NCI-H345 (cell line): ENCODE measurements around the gene TBC1D22A.
"Not testable (repeated sequence)": the region's sequence is repeated elsewhere in the genome, so short reads cannot be mapped to it uniquely, and the experiment has no call there.

Experiments used
- DNase-seq: peaks from one replicate; lab custom pipeline; 2025; lab: John Stamatoyannopoulos, UW

Gene TBC1D22A

GRCh38 chr22:46774253-46774979, 12.0 kb downstream of the TBC1D22A start:
- DNase-seq: no peak

GRCh38 chr22:46774980-46775849, 12.8 kb downstream of the TBC1D22A start:
- DNase-seq: no peak

- no peak for DNase-seq
Measured at GRCh38 chr22:46775850-46776826, 13.7 kb downstream of the TBC1D22A start.

GRCh38 chr22:46776876-46777608, 14.6 kb downstream of the TBC1D22A start:
- DNase-seq: no peak

- peak; percentile 11 for DNase-seq
Measured at GRCh38 chr22:46777609-46777970, 15.1 kb downstream of the TBC1D22A start.

GRCh38 chr22:46779023-46779422, 16.6 kb downstream of the TBC1D22A start:
- DNase-seq: no peak

- DNase-seq: no peak
Measured at GRCh38 chr22:46779651-46780050, 17.2 kb downstream of the TBC1D22A start.

GRCh38 chr22:46780453-46780852, 18.0 kb downstream of the TBC1D22A start:
- DNase-seq: no peak

GRCh38 chr22:46781291-46781690, 18.8 kb downstream of the TBC1D22A start:
- DNase-seq: no peak

GRCh38 chr22:46782200-46782599, 19.8 kb downstream of the TBC1D22A start:
- not testable (repeated sequence) for DNase-seq

GRCh38 chr22:46783721-46784120, 21.3 kb downstream of the TBC1D22A start:
- DNase-seq: no peak

- DNase-seq: no peak
Measured at GRCh38 chr22:46788441-46789172, 26.2 kb downstream of the TBC1D22A start.

GRCh38 chr22:46789992-46790391, 27.5 kb downstream of the TBC1D22A start:
- no peak for DNase-seq

- no peak for DNase-seq
Measured at GRCh38 chr22:46791201-46791731, 28.8 kb downstream of the TBC1D22A start.

GRCh38 chr22:46792061-46792796, 29.8 kb downstream of the TBC1D22A start:
- no peak for DNase-seq

- no peak for DNase-seq
Measured at GRCh38 chr22:46792841-46793261, 30.4 kb downstream of the TBC1D22A start.

- DNase-seq: no peak
Measured at GRCh38 chr22:46793497-46793896, 31.0 kb downstream of the TBC1D22A start.

- DNase-seq: no peak
Measured at GRCh38 chr22:46794067-46794466, 31.6 kb downstream of the TBC1D22A start.

GRCh38 chr22:46794491-46794890, 32.0 kb downstream of the TBC1D22A start:
- no peak for DNase-seq

GRCh38 chr22:46795140-46795539, 32.7 kb downstream of the TBC1D22A start:
- no peak for DNase-seq
